IMR-90 (cell line): ENCODE data around the gene BSCL2. TPM values are rescaled to one million over a fixed set of nuclear protein-coding genes. Genes with fewer than 3 reads are reported as not detected.

Experiments used
- ATAC-seq: fragments of 200-7000 bp; cut with Tn5 transposase; 2 replicates; pipeline ENCODE4 v1.9.1; 2020; ENCODE audit warnings: low read depth, mild to moderate bottlenecking, moderate library complexity
- BruUV-seq: library from RNA; stranded (reverse); fragments of 400-500 nt; replicated peaks from 2 replicates; lab custom pipeline; 2021; lab: Mats Ljungman, UMichigan
- CTCF ChIA-PET: fragments of 300-600 bp; formaldehyde crosslinking; extraction: SDS; loops from one replicate; lab custom pipeline; 2021; ENCODE audit warnings: antibody characterized with exemption; lab: Yijun Ruan, JAX
- POLR2A ChIA-PET: fragments of 300-600 bp; sonication (Branson Sonifier 250); formaldehyde crosslinking; loops from one replicate; lab custom pipeline; 2022; ENCODE audit warnings: antibody characterized with exemption; ENCODE audit not compliant: unreplicated experiment; lab: Charles Lee
- DNase-seq: peaks from one replicate; pipeline ENCODE4 v3.0.0; 2013
- H2AFZ ChIP-seq: replicated peaks from 2 replicates; pipeline ENCODE3; 2013; ENCODE audit warnings: low read length, mild to moderate bottlenecking; ENCODE audit not compliant: poor library complexity
- H2AK5ac ChIP-seq: 2 replicates; pipeline ENCODE4 v1.6.1; 2013; ENCODE audit warnings: low read depth, low read length, inconsistent platforms
- H2AK9ac ChIP-seq: replicated peaks from 2 replicates; pipeline ENCODE3; 2013; ENCODE audit warnings: mild to moderate bottlenecking, low read depth, low read length, moderate library complexity; ENCODE audit not compliant: poor library complexity
- H2BK120ac ChIP-seq: 2 replicates; pipeline ENCODE4 v1.6.1; 2013; ENCODE audit warnings: low read depth, low read length, inconsistent platforms
- H2BK15ac ChIP-seq: 3 replicates; pipeline ENCODE4 v1.6.1; 2013; ENCODE audit warnings: low read depth, low read length, inconsistent platforms
- H2BK20ac ChIP-seq: 2 replicates; pipeline ENCODE4 v1.6.1; 2013; ENCODE audit warnings: low read depth, mild to moderate bottlenecking, inconsistent platforms, low read length, moderate library complexity
- H2BK5ac ChIP-seq: 2 replicates; pipeline ENCODE4 v1.6.1; 2013; ENCODE audit warnings: mild to moderate bottlenecking, low read depth, low read length, inconsistent platforms; ENCODE audit not compliant: poor library complexity, severe bottlenecking
- H3K14ac ChIP-seq: replicated peaks from 2 replicates; pipeline ENCODE4 v1.6.1; 2013; ENCODE audit warnings: low read depth, low read length, inconsistent platforms
- H3K18ac ChIP-seq: 2 replicates; pipeline ENCODE4 v1.6.1; 2013; ENCODE audit warnings: low read depth, low read length, control low read depth
- H3K23ac ChIP-seq: 2 replicates; pipeline ENCODE4 v1.6.1; 2013; ENCODE audit warnings: low read depth, low read length, inconsistent platforms
- H3K27ac ChIP-seq: 2 replicates; pipeline ENCODE4 v1.5.1; 2013; ENCODE audit warnings: mild to moderate bottlenecking, control low read depth, low read length; ENCODE audit not compliant: insufficient read depth
- H3K27me3 ChIP-seq: 2 replicates; pipeline ENCODE4 v1.6.1; 2013; ENCODE audit warnings: low read length; ENCODE audit not compliant: control insufficient read depth, insufficient read depth
- H3K36me3 ChIP-seq: 2 replicates; pipeline ENCODE4 v1.6.1; 2013; ENCODE audit warnings: low read length, mixed read lengths; ENCODE audit not compliant: control insufficient read depth, insufficient read depth
- H3K4ac ChIP-seq: 2 replicates; pipeline ENCODE4 v1.6.1; 2013; ENCODE audit warnings: low read depth, low read length, inconsistent platforms
- H3K4me1 ChIP-seq: 2 replicates; pipeline ENCODE4 v1.6.1; 2013; ENCODE audit warnings: low read length, mixed read lengths; ENCODE audit not compliant: control insufficient read depth, insufficient read depth
- H3K4me2 ChIP-seq: 2 replicates; pipeline ENCODE4 v1.6.1; 2013; ENCODE audit warnings: low read depth, mild to moderate bottlenecking, control low read depth, low read length, moderate library complexity
- H3K4me3 ChIP-seq: 2 replicates; pipeline ENCODE4 v1.5.1; 2013; ENCODE audit warnings: low read depth, mild to moderate bottlenecking, control low read depth, low read length, moderate library complexity; ENCODE audit not compliant: insufficient read depth
- H3K56ac ChIP-seq: 2 replicates; pipeline ENCODE4 v1.6.1; 2013; ENCODE audit warnings: low read length, inconsistent platforms; ENCODE audit not compliant: insufficient read depth; ENCODE audit errors: extremely low read depth
- H3K79me1 ChIP-seq, 2 experiments: 2 replicates each; pipeline ENCODE4 v1.6.1; 2013; ENCODE audit warnings: low read length in 2 of 2, inconsistent platforms in 1 of 2, low read depth in 1 of 2
- H3K9ac ChIP-seq: 2 replicates; pipeline ENCODE4 v1.6.1; 2013; ENCODE audit warnings: low read depth, low read length, control low read depth
- H3K9me1 ChIP-seq: 2 replicates; pipeline ENCODE4 v1.6.1; 2013; ENCODE audit warnings: low read length, inconsistent platforms; ENCODE audit not compliant: insufficient read depth
- H3K9me3 ChIP-seq: 2 replicates; pipeline ENCODE4 v1.6.1; 2013; ENCODE audit warnings: low read length; ENCODE audit not compliant: control insufficient read depth, insufficient read depth
- H4K20me1 ChIP-seq: 2 replicates; pipeline ENCODE4 v1.6.1; 2013; ENCODE audit warnings: low read length, inconsistent platforms; ENCODE audit not compliant: insufficient read depth
- H4K5ac ChIP-seq: 2 replicates; pipeline ENCODE4 v1.6.1; 2013; ENCODE audit warnings: mild to moderate bottlenecking, low read depth, low read length, control low read depth
- H4K8ac ChIP-seq, 2 experiments: 2 replicates each; pipeline ENCODE4 v1.6.1; 2013; ENCODE audit warnings: low read depth in 2 of 2, low read length in 2 of 2, control low read depth in 1 of 2, inconsistent platforms in 1 of 2
- H4K91ac ChIP-seq: 2 replicates; pipeline ENCODE4 v1.6.1; 2013; ENCODE audit warnings: low read depth, low read length, inconsistent platforms; ENCODE audit not compliant: insufficient read depth
- BHLHE40 ChIP-seq: fragments of 150-350 bp; IDR thresholded peaks from 2 replicates; pipeline ENCODE4 v1.6.1; 2016; ENCODE audit warnings: mild to moderate bottlenecking, low read depth, low read length
- MAZ ChIP-seq: IDR thresholded peaks from 2 replicates; pipeline ENCODE4 v1.6.1; 2012; ENCODE audit warnings: low read depth, mild to moderate bottlenecking, low read length, improper control_type of control experiment, moderate library complexity, borderline replicate concordance
- POLR2A ChIP-seq: IDR thresholded peaks from 2 replicates; pipeline ENCODE4 v1.6.1; 2012; ENCODE audit warnings: mild to moderate bottlenecking, low read depth, low read length
- SMC3 ChIP-seq: fragments of 150-350 bp; IDR thresholded peaks from 2 replicates; pipeline ENCODE4 v1.6.1; 2016; ENCODE audit warnings: low read depth, mild to moderate bottlenecking, antibody characterized with exemption, low read length, moderate library complexity
- WGBS, 2 experiments: methylation state at CpG; one replicate each; pipeline versions ENCODE4 v1.1.5 to v1.1.7; 2013; ENCODE audit warnings: missing lambda C conversion rate in 2 of 2; ENCODE audit not compliant: insufficient read length in 1 of 2; ENCODE audit errors: extremely low coverage in 2 of 2; 5-methylcytosine and 5-hydroxymethylcytosine counted together
- dilution Hi-C: fragments of 300-500 bp; cut with HindIII; formaldehyde crosslinking; loops from one replicate; pipeline ENCODE4 v1.14.3; 2018; ENCODE audit warnings: low sequenced_read_pairs; ENCODE audit not compliant: unreplicated experiment
- in situ Hi-C: fragments of 300-500 bp; cut with MboI; formaldehyde crosslinking; loops from 3 replicates; pipeline ENCODE4 v1.14.3; 2019; ENCODE audit warnings: low sequenced_read_pairs, inconsistent platforms, mixed read lengths
- intact Hi-C: fragments of 100-400 bp; cut with micrococcal nuclease; formaldehyde crosslinking; loops from 2 replicates; pipeline ENCODE4 v1.10.0; 2022
- polyA plus RNA-seq, 3 experiments: library from polyadenylated mRNA; depleted of rRNA; stranded (reverse); fragments of >200 nt; gene quantifications; 2 replicates each; pipeline ENCODE4 v1.2.3, GENCODE V29; 2012; ENCODE audit warnings: low replicate concordance in 1 of 3
- total RNA-seq: library from RNA; depleted of rRNA; stranded (reverse); fragments of >200 nt; gene quantifications from 2 replicates; pipeline ENCODE4 v1.2.3, GENCODE V29; 2012
- TF ChIP-seq, protein P1 (sequence below): fragments of 150-350 bp; IDR thresholded peaks from 2 replicates; pipeline ENCODE4 v1.6.1; 2016; ENCODE audit warnings: low read depth, mild to moderate bottlenecking, low read length, moderate library complexity, borderline replicate concordance
- TF ChIP-seq, protein P2 (sequence below): fragments of 150-350 bp; IDR thresholded peaks from 2 replicates; pipeline ENCODE4 v1.6.1; 2017; ENCODE audit warnings: mild to moderate bottlenecking, antibody characterized with exemption, low read length, low read depth

BSCL2 gene
- total and polyA plus RNA-seq, 2 of the 4 experiments (the other 2 are of a cell fraction) = 26.2 to 47.1 TPM

DNA sequence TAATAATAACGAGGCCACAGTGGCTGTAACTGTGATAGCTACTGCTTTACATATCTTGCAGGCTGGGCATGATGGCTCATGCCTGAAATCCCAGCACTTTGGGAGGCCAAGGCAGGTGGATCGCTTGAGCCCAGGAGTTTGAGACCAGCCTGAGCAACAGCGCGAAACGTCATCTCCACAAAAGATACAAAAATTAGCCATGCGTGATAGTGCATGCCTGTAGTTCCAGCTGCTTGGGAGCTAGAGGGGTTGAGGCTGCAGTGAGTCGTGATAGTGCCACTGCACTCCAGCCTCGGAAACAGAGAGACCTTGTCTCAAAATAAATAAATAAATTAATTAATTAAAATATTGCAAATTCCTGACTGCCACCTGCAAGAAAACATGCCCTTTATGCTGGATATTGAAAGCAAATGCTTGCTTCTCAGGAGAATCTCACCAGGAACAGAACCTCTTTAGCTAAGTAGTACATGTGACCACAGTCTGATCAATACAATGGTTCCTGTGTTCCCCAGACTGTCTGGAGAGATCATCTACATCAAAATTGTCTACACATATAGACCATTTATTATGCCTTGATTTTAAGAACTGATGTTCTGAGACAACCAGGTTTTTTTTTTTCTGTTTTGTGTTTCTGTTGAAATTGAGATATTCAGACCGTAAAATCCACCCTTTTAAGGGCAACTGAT, 40.4 kb upstream of the BSCL2 start:
- no peak overlapping the region for H2BK5ac ChIP-seq
- ChIA-PET POLR2A (no interaction called here), CTCF (interaction anchor here (1.4 kb wide), 1 partner anchor 39 kb away, joined by 5 read pairs; the partner anchor contains the start of gene TMEM179B)
- in situ Hi-C loops = no loop called here
- H3K9me3 ChIP-seq = no peaks in the 10 kb centered on the region
- H2BK120ac ChIP-seq = no peak overlapping the region
- no peak overlapping the region for H4K8ac ChIP-seq
- H2BK20ac ChIP-seq = no peak overlapping the region
- DNase-seq (no peak), ATAC-seq (no peak; the same call in 1 of the 2 replicates)
- no peak overlapping the region for H3K4ac ChIP-seq
- no peak overlapping the region for H3K14ac ChIP-seq
- no peaks in the 10 kb centered on the region for H3K9me1 ChIP-seq
- H3K9ac ChIP-seq = no peak overlapping the region
- no TSS peak for BruUV-seq
- dilution Hi-C loops = no loop called here
- H3K4me3 ChIP-seq = no peak overlapping the region
- H3K18ac ChIP-seq = no peak overlapping the region
- H3K23ac ChIP-seq = no peak overlapping the region
- TF ChIP-seq, protein P1, sequence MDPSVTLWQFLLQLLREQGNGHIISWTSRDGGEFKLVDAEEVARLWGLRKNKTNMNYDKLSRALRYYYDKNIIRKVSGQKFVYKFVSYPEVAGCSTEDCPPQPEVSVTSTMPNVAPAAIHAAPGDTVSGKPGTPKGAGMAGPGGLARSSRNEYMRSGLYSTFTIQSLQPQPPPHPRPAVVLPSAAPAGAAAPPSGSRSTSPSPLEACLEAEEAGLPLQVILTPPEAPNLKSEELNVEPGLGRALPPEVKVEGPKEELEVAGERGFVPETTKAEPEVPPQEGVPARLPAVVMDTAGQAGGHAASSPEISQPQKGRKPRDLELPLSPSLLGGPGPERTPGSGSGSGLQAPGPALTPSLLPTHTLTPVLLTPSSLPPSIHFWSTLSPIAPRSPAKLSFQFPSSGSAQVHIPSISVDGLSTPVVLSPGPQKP = no peak
- TF ChIP-seq SMC3 = no peak
- no peak for TF ChIP-seq MAZ
- TF ChIP-seq, protein P2, sequence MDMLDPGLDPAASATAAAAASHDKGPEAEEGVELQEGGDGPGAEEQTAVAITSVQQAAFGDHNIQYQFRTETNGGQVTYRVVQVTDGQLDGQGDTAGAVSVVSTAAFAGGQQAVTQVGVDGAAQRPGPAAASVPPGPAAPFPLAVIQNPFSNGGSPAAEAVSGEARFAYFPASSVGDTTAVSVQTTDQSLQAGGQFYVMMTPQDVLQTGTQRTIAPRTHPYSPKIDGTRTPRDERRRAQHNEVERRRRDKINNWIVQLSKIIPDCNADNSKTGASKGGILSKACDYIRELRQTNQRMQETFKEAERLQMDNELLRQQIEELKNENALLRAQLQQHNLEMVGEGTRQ = no peak
- no peak for TF ChIP-seq POLR2A
- TF ChIP-seq BHLHE40 = no peak
- no peaks in the 10 kb centered on the region for H3K4me1 ChIP-seq
- H3K36me3 ChIP-seq = peaks cover 9% of the 10 kb centered on the region
- peaks cover 11 to 28% of the 10 kb centered on the region in 2 experiments for H3K79me1 ChIP-seq
- intact Hi-C loops = no loop called here
- no peak overlapping the region for H3K4me2 ChIP-seq
- H2AK9ac ChIP-seq = no peak overlapping the region
- no peak overlapping the region for H2AFZ ChIP-seq
- H3K56ac ChIP-seq = no peak overlapping the region
- no peak overlapping the region for H4K91ac ChIP-seq
- no peak overlapping the region for H3K27ac ChIP-seq
- H4K5ac ChIP-seq = no peak overlapping the region
- WGBS, 2 experiments = no CpG with 5 or more reads among the region's 9 CpGs
- no peaks in the 10 kb centered on the region for H3K27me3 ChIP-seq
- H2BK15ac ChIP-seq = no peak overlapping the region
- no peaks in the 10 kb centered on the region for H4K20me1 ChIP-seq
- no peak overlapping the region for H2AK5ac ChIP-seq
